Measurements from ENCODE around the gene PSMC6.
A peak's percentile ranks its signal among the peaks of the same experiment; 100 is the strongest.

PSMC6 gene

DNA sequence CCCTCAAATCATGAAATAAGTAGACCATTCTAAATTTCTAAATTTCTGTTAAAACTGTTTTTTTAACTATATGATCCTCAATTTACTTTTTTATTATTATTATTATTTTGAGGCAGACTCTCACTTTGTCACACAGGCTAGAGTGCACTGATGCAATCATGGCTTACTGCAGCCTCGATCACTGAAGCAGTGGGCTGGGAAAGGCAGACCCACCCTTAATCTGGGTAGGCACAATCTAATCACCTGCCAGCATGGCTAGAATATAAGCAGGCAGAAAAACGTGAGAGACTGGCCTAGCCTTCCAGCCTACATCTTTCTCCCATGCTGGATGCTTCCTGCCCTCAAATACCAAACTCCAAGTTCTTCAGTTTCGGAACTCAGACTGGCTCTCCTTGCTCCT lies 14.0 kb upstream of the PSMC6 start:
- no peaks in the 10 kb centered on the region for H3K9me3 Mint-ChIP-seq

GRCh38 chr14:52693532-52693931 lies 13.5 kb upstream of the PSMC6 start:
- H3K27me3 Mint-ChIP-seq (ENCODE audit: low read depth, poor library complexity): peaks cover 9% of the 10 kb centered on the region
- no peaks in the 10 kb centered on the region for H3K36me3 Mint-ChIP-seq (ENCODE audit: low read depth)
- H3K9me3 Mint-ChIP-seq: no peaks in the 10 kb centered on the region
- TF ChIP-seq, protein P1, sequence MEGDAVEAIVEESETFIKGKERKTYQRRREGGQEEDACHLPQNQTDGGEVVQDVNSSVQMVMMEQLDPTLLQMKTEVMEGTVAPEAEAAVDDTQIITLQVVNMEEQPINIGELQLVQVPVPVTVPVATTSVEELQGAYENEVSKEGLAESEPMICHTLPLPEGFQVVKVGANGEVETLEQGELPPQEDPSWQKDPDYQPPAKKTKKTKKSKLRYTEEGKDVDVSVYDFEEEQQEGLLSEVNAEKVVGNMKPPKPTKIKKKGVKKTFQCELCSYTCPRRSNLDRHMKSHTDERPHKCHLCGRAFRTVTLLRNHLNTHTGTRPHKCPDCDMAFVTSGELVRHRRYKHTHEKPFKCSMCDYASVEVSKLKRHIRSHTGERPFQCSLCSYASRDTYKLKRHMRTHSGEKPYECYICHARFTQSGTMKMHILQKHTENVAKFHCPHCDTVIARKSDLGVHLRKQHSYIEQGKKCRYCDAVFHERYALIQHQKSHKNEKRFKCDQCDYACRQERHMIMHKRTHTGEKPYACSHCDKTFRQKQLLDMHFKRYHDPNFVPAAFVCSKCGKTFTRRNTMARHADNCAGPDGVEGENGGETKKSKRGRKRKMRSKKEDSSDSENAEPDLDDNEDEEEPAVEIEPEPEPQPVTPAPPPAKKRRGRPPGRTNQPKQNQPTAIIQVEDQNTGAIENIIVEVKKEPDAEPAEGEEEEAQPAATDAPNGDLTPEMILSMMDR (IDR thresholded peaks at IDR 0.05): no peak
- peak overlapping the region; percentile 71 for H3K4me3 Mint-ChIP-seq
- no peak overlapping the region for H3K27ac Mint-ChIP-seq
- peaks cover 35% of the 10 kb centered on the region for H3K4me1 Mint-ChIP-seq
- DNase-seq: no peak

More for the DNA sequence above, 14.0 kb upstream of the PSMC6 start:
- Mint-ChIP-seq H3K4me1 (peaks cover 35% of the 10 kb centered on the region), H3K27me3 (ENCODE audit: low read depth, poor library complexity) (peaks cover 9% of the 10 kb centered on the region), H3K27ac (no peak overlapping the region), H3K4me3 (peak overlapping the region; percentile 71), H3K36me3 (ENCODE audit: low read depth) (no peaks in the 10 kb centered on the region)
- no peak for DNase-seq
- TF ChIP-seq, protein P1 (IDR thresholded peaks at IDR 0.05): no peak

- Mint-ChIP-seq H3K4me1 (peaks cover 35% of the 10 kb centered on the region), H3K4me3 (peak overlapping the region; percentile 99), H3K27ac (peak overlapping the region; percentile 94), H3K9me3 (no peaks in the 10 kb centered on the region), H3K36me3 (ENCODE audit: low read depth) (no peaks in the 10 kb centered on the region), H3K27me3 (ENCODE audit: low read depth, poor library complexity) (peaks cover 9% of the 10 kb centered on the region)
- DNase-seq: peak; percentile 47
- TF ChIP-seq, protein P1 (IDR thresholded peaks at IDR 0.05): no peak
Observed at GRCh38 chr14:52694761-52695480, 12.1 kb upstream of the PSMC6 start.

- peak within 1 kb of the TSS; percentile 94 for H3K27ac Mint-ChIP-seq
- peaks cover 9% of the 10 kb centered on the region for H3K27me3 Mint-ChIP-seq (ENCODE audit: low read depth, poor library complexity)
- H3K4me1 Mint-ChIP-seq: peaks cover 35% of the 10 kb centered on the region
Observed at GRCh38 chr14:52695481-52696091, 11.4 kb upstream of the PSMC6 start, which contains the start of gene ERO1A. TSS of gene ERO1A (minus strand) at chr14:52695558. CDS start at chr14:52695481, 77 bp downstream.

GRCh38 chr14:52700701-52701172 lies 6.3 kb upstream of the PSMC6 start:
- TF ChIP-seq, protein P1 (IDR thresholded peaks at IDR 0.05): no peak
- H3K27me3 Mint-ChIP-seq (ENCODE audit: low read depth, poor library complexity): peaks cover 8% of the 10 kb centered on the region
- no peak overlapping the region for H3K4me3 Mint-ChIP-seq
- H3K36me3 Mint-ChIP-seq (ENCODE audit: low read depth): no peaks in the 10 kb centered on the region
- H3K4me1 Mint-ChIP-seq: no peaks in the 10 kb centered on the region
- H3K27ac Mint-ChIP-seq: no peak overlapping the region
- no peak for DNase-seq
- H3K9me3 Mint-ChIP-seq: no peaks in the 10 kb centered on the region

More at GRCh38 chr14:52695481-52696091, 11.4 kb upstream of the PSMC6 start, which contains the start of gene ERO1A:
- TF ChIP-seq, protein P1 (IDR thresholded peaks at IDR 0.05): no peak
- Mint-ChIP-seq H3K36me3 (ENCODE audit: low read depth) (no peaks in the 10 kb centered on the region), H3K4me3 (peak within 1 kb of the TSS; percentile 99), H3K9me3 (no peaks in the 10 kb centered on the region)
- DNase-seq: peak; percentile 79
